Measurements from ENCODE around the gene SPDYE16. TPM values are rescaled to one million over a fixed set of nuclear protein-coding genes. Genes with fewer than 3 reads are reported as not detected.
"Not testable (repeated sequence)": the region's sequence is repeated elsewhere in the genome, so short reads cannot be mapped to it uniquely, and the experiment has no call there.

SPDYE16 gene
- total RNA-seq, 1 experiment from 2014 or later: not detected

DNA sequence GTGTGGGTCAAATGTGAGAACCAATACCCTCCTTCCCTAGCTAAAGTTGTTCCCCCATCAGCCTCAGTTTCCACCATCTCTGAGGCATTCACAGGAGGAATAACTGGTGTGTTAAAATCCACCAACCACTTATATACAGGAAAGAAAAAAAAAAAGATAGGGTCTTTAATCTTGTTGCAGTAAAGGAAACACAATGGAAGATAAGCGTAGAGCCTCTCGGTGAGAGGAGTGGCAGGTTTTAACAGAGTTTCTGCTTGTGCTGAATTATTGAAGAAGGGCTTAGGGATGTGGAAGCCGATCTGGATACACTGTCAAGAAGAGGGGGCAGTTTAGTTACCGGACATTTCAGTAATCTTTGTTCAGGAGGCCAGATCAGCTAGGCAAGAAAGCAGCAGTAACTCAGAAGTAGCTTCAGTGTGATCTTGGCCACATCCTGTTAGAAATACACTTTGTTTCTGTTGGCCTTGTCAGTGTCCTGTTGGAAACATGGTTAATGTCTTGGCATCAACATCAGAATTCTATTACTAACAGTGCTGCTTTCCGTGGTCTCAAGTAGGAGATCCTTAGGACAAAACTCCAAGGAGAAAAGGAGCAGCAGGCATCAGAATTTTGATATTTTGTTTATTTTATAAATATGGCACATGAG lies 40.7 kb upstream of the SPDYE16 start:
- POLR2A ChIA-PET (ENCODE audit: unreplicated experiment); H3K27me3 ChIP-seq (ENCODE audit: low read length); H3K9me3 ChIP-seq (ENCODE audit: low read length); H3K9me2 ChIP-seq (replicated peaks; ENCODE audit: low read length); H2AFZ ChIP-seq (ENCODE audit: low read length); H4K20me1 ChIP-seq (ENCODE audit: low read length); intact Hi-C loops (cut with micrococcal nuclease); CTCF ChIA-PET; H3K36me3 ChIP-seq (ENCODE audit: low read depth, low read length); ATAC-seq; H3K4me3 ChIP-seq (ENCODE audit: low read length); H3F3A ChIP-seq (ENCODE audit: low read length, unreplicated experiment): not testable (repeated sequence)
- BruUV-seq (replicated peaks): TSS peak; percentile 17
- Histone ChIP-seq H3K4me1 (ENCODE audit: insufficient read depth, low read length) (peaks cover 68% of the 10 kb centered on the region), H3K4me2 (ENCODE audit: low read length) (peak overlapping the region; percentile 55), H3K79me2 (ENCODE audit: low read length) (peaks cover 55% of the 10 kb centered on the region), H3K9ac (ENCODE audit: low read length) (peak overlapping the region; percentile 63), H3K27ac (ENCODE audit: low read length) (peak overlapping the region; percentile 89)
- peak; percentile 40 for DNase-seq

DNA sequence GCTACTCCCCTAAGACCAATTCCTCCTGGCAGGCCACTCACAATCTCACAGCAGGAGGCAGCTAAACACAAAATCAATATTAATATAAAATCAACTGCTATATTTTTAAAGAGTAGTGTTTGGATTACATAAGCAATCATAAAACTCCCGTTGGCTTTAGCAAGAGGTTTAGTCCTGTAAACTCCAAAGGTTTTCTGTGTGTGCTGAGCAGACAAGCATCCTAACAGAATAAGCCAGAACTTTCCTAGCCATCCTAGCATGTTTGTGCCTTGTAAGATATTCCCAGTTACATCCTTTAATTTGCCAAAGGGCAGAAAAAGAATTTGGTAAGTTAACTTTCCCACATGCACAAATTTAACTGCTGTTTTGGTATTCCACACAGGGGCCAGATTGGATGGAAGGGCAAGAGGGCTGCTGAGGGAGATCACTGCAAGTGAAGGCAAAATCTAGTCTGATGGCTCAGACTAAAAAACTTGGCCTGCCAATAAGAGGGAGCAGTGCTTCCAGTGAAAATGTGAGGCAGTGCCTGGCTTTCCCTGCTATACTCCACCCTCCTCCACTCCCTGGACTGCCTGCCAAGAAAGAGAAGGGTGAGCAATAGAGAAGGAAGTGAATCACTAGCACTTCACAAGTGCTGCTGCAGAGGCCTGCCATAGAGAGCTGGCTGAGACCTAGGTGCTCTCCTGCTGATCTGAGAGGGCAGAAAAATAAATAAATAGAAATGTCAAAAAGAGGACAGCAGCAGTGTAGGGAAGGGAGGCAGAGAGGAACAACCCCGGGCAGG lies 39.9 kb upstream of the SPDYE16 start:
- H3K4me3 ChIP-seq (ENCODE audit: low read length); H3K36me3 ChIP-seq (ENCODE audit: low read depth, low read length); H3K9me2 ChIP-seq (replicated peaks; ENCODE audit: low read length); intact Hi-C loops (cut with micrococcal nuclease); H4K20me1 ChIP-seq (ENCODE audit: low read length); H3K27me3 ChIP-seq (ENCODE audit: low read length); CTCF ChIA-PET; POLR2A ChIA-PET (ENCODE audit: unreplicated experiment); H3K9me3 ChIP-seq (ENCODE audit: low read length); H3F3A ChIP-seq (ENCODE audit: low read length, unreplicated experiment); H2AFZ ChIP-seq (ENCODE audit: low read length): not testable (repeated sequence)
- Histone ChIP-seq H3K4me2 (ENCODE audit: low read length) (peak overlapping the region; percentile 55; the same call in 1 of the 2 replicates), H3K4me1 (ENCODE audit: insufficient read depth, low read length) (peaks cover 64% of the 10 kb centered on the region), H3K27ac (ENCODE audit: low read length) (peak overlapping the region; percentile 89), H3K79me2 (ENCODE audit: low read length) (peaks cover 52% of the 10 kb centered on the region), H3K9ac (ENCODE audit: low read length) (peak overlapping the region; percentile 63)
- BruUV-seq (replicated peaks): TSS peak; percentile 76
- peak; percentile 86 for DNase-seq
- ATAC-seq: peak; percentile 79

DNA sequence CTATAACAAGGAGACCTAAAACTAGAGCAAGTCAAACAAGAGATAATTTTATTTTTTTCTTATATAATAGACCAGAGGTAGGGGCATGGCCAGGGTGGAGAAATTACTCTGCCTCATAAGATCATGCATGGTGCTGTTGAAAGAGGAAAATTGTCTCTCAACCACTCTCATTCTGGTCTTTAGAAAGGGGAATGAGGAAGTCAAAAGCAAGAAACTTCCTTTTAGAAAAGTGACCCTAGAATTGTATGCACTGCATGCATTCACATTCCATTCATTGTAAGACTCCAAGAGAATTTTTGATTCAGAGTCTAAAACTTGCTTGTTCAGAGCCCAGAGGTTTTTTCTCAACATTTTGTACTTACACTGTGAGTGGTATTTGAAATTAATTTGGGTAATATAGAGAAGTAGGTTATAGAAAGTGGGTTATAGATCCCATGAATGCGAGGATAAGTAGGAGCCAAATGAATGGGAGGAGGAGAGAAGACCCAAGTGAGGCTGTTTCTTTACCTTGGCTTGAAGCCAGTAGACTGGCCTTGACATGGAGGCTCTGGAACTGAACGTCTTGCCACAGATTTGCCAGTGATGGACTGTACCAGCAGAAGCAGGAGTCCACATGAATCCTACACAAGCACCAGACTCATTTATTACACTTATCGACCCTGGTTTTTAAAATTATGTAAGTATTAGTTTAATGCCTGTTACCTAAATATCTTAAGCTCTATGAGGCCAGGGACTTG lies 33.0 kb upstream of the SPDYE16 start:
- H3K9me2 ChIP-seq (replicated peaks; ENCODE audit: low read length); H3K27ac ChIP-seq (ENCODE audit: low read length); DNase-seq; H3K9me3 ChIP-seq (ENCODE audit: low read length); H3K36me3 ChIP-seq (ENCODE audit: low read depth, low read length); H3F3A ChIP-seq (ENCODE audit: low read length, unreplicated experiment); H3K4me2 ChIP-seq (ENCODE audit: low read length); H4K20me1 ChIP-seq (ENCODE audit: low read length); POLR2A ChIA-PET (ENCODE audit: unreplicated experiment); H3K4me3 ChIP-seq (ENCODE audit: low read length); ATAC-seq; H2AFZ ChIP-seq (ENCODE audit: low read length); BruUV-seq (replicated peaks); CTCF ChIA-PET; H3K9ac ChIP-seq (ENCODE audit: low read length); H3K27me3 ChIP-seq (ENCODE audit: low read length); intact Hi-C loops (cut with micrococcal nuclease): not testable (repeated sequence)
- Histone ChIP-seq H3K4me1 (ENCODE audit: insufficient read depth, low read length) (peaks cover 13% of the 10 kb centered on the region; the same call in 1 of the 2 replicates), H3K79me2 (ENCODE audit: low read length) (peaks cover 45% of the 10 kb centered on the region)

GRCh38 chr7:76575431-76575830 lies 32.3 kb upstream of the SPDYE16 start:
- Histone ChIP-seq H3K4me1 (ENCODE audit: insufficient read depth, low read length) (peaks cover 18% of the 10 kb centered on the region), H3K79me2 (ENCODE audit: low read length) (peaks cover 46% of the 10 kb centered on the region)
- H3K27me3 ChIP-seq (ENCODE audit: low read length); H3K9me2 ChIP-seq (replicated peaks; ENCODE audit: low read length); H3K4me2 ChIP-seq (ENCODE audit: low read length); H4K20me1 ChIP-seq (ENCODE audit: low read length); H3F3A ChIP-seq (ENCODE audit: low read length, unreplicated experiment); DNase-seq; intact Hi-C loops (cut with micrococcal nuclease); ATAC-seq; BruUV-seq (replicated peaks); H3K9me3 ChIP-seq (ENCODE audit: low read length); H3K9ac ChIP-seq (ENCODE audit: low read length); CTCF ChIA-PET; H2AFZ ChIP-seq (ENCODE audit: low read length); H3K4me3 ChIP-seq (ENCODE audit: low read length); H3K36me3 ChIP-seq (ENCODE audit: low read depth, low read length); H3K27ac ChIP-seq (ENCODE audit: low read length); POLR2A ChIA-PET (ENCODE audit: unreplicated experiment): not testable (repeated sequence)

GRCh38 chr7:76572296-76572695 lies 29.2 kb upstream of the SPDYE16 start:
- H4K20me1 ChIP-seq (ENCODE audit: low read length); CTCF ChIA-PET; H3K9me2 ChIP-seq (replicated peaks; ENCODE audit: low read length); intact Hi-C loops (cut with micrococcal nuclease); H2AFZ ChIP-seq (ENCODE audit: low read length); H3F3A ChIP-seq (ENCODE audit: low read length, unreplicated experiment); H3K9me3 ChIP-seq (ENCODE audit: low read length); H3K36me3 ChIP-seq (ENCODE audit: low read depth, low read length); DNase-seq; BruUV-seq (replicated peaks); H3K9ac ChIP-seq (ENCODE audit: low read length); POLR2A ChIA-PET (ENCODE audit: unreplicated experiment); H3K27ac ChIP-seq (ENCODE audit: low read length); H3K27me3 ChIP-seq (ENCODE audit: low read length); H3K4me3 ChIP-seq (ENCODE audit: low read length); H3K4me2 ChIP-seq (ENCODE audit: low read length); ATAC-seq: not testable (repeated sequence)
- H3K4me1 ChIP-seq (ENCODE audit: insufficient read depth, low read length): peaks cover 40% of the 10 kb centered on the region
- H3K79me2 ChIP-seq (ENCODE audit: low read length): peaks cover 59% of the 10 kb centered on the region

GRCh38 chr7:76570324-76570775 lies 27.3 kb upstream of the SPDYE16 start:
- intact Hi-C loops (cut with micrococcal nuclease); H3K27me3 ChIP-seq (ENCODE audit: low read length); H3K9ac ChIP-seq (ENCODE audit: low read length); H2AFZ ChIP-seq (ENCODE audit: low read length); H3K4me3 ChIP-seq (ENCODE audit: low read length); H3K36me3 ChIP-seq (ENCODE audit: low read depth, low read length); H3F3A ChIP-seq (ENCODE audit: low read length, unreplicated experiment); CTCF ChIA-PET; BruUV-seq (replicated peaks); H3K9me2 ChIP-seq (replicated peaks; ENCODE audit: low read length); H4K20me1 ChIP-seq (ENCODE audit: low read length); H3K9me3 ChIP-seq (ENCODE audit: low read length): not testable (repeated sequence)
- POLR2A ChIA-PET (ENCODE audit: unreplicated experiment): interaction anchor here (0.7 kb wide), 1 partner anchor 1746 kb away, joined by 6 read pairs; no protein-coding TSS in a partner anchor
- peaks cover 40% of the 10 kb centered on the region for H3K4me1 ChIP-seq (ENCODE audit: insufficient read depth, low read length)
- peaks cover 62% of the 10 kb centered on the region for H3K79me2 ChIP-seq (ENCODE audit: low read length)
- DNase-seq (peak; percentile 65), ATAC-seq (peak; percentile 55)
- peak overlapping the region; percentile 59 for H3K4me2 ChIP-seq (ENCODE audit: low read length)
- peak overlapping the region; percentile 54 for H3K27ac ChIP-seq (ENCODE audit: low read length)
